ENCODE results near the gene ACP4. TPM values are rescaled to one million over a fixed set of nuclear protein-coding genes. Genes with fewer than 3 reads are reported as not detected.
"Not testable (repeated sequence)": the region's sequence is repeated elsewhere in the genome, so short reads cannot be mapped to it uniquely, and the experiment has no call there.

Gene ACP4
- total RNA-seq, 4 donors from 2014 or later: not detected

DNA sequence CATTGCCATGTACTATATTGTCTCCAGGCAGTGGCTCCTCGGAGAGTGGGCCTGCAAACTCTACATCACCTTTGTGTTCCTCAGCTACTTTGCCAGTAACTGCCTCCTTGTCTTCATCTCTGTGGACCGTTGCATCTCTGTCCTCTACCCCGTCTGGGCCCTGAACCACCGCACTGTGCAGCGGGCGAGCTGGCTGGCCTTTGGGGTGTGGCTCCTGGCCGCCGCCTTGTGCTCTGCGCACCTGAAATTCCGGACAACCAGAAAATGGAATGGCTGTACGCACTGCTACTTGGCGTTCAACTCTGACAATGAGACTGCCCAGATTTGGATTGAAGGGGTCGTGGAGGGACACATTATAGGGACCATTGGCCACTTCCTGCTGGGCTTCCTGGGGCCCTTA is 19.3 kb upstream of the ACP4 start:
- TF ChIP-seq, protein P1, sequence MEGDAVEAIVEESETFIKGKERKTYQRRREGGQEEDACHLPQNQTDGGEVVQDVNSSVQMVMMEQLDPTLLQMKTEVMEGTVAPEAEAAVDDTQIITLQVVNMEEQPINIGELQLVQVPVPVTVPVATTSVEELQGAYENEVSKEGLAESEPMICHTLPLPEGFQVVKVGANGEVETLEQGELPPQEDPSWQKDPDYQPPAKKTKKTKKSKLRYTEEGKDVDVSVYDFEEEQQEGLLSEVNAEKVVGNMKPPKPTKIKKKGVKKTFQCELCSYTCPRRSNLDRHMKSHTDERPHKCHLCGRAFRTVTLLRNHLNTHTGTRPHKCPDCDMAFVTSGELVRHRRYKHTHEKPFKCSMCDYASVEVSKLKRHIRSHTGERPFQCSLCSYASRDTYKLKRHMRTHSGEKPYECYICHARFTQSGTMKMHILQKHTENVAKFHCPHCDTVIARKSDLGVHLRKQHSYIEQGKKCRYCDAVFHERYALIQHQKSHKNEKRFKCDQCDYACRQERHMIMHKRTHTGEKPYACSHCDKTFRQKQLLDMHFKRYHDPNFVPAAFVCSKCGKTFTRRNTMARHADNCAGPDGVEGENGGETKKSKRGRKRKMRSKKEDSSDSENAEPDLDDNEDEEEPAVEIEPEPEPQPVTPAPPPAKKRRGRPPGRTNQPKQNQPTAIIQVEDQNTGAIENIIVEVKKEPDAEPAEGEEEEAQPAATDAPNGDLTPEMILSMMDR (IDR thresholded peaks at IDR 0.05 in 4 of 5, conservative IDR thresholded peaks at IDR 0.05 in 1 of 5): no peak
- TF ChIP-seq POLR2A (IDR thresholded peaks at IDR 0.05): no peak
- in situ Hi-C loops (cut with MboI; ENCODE audit: low sequenced_read_pairs in 4 of 4): no loop called here
- H3K27me3 ChIP-seq: peaks cover 0 to 12% (median 5%) of the 10 kb centered on the region in 3 donors
- H3K36me3 ChIP-seq: no peaks in the 10 kb centered on the region
- H3K27ac ChIP-seq: no peak overlapping the region
- no peaks in the 10 kb centered on the region for H3K4me1 ChIP-seq
- DNase-seq: no peak
- intact Hi-C loops (cut with DNase I; ENCODE audit: low total_unique reads): no loop called here
- no peak overlapping the region for H3K4me3 ChIP-seq
- no peaks in the 10 kb centered on the region for H3K9me3 ChIP-seq
- ATAC-seq: no peak

DNA sequence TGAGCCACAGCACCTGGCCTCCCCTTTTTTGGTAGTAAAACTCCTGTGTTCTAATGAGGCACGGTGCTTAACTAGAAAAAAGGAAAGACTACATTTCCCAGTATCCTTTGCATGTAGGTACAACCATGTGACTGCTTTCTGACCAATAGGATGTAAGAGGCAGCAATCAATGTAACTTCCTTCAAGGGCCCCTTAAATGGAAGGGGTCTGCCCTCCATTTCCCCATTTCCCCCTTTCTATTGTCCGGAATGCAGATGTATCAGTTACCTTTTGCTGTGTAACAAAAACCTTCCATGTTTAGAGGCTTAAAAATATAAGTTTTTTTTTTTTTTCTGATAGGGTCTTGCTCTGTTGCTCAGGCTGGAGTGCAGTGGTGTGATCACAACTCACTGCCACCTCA is 17.7 kb upstream of the ACP4 start:
- Histone ChIP-seq H3K27ac (no peak overlapping the region), H3K4me1 (no peaks in the 10 kb centered on the region), H3K9me3 (peaks cover 0 to 5% (median 0%) of the 10 kb centered on the region in 3 donors), H3K4me3 (no peak overlapping the region), H3K36me3 (no peaks in the 10 kb centered on the region), H3K27me3 (peaks cover 5 to 20% (median 16%) of the 10 kb centered on the region in 3 donors)
- ATAC-seq: no peak
- intact Hi-C loops (cut with DNase I; ENCODE audit: low total_unique reads) (no loop called here), in situ Hi-C loops (cut with MboI; ENCODE audit: low sequenced_read_pairs in 4 of 4) (no loop called here)
- DNase-seq: no peak
- no peak for TF ChIP-seq POLR2A (IDR thresholded peaks at IDR 0.05)
- TF ChIP-seq, protein P1 (IDR thresholded peaks at IDR 0.05 in 4 of 5, conservative IDR thresholded peaks at IDR 0.05 in 1 of 5): no peak

DNA sequence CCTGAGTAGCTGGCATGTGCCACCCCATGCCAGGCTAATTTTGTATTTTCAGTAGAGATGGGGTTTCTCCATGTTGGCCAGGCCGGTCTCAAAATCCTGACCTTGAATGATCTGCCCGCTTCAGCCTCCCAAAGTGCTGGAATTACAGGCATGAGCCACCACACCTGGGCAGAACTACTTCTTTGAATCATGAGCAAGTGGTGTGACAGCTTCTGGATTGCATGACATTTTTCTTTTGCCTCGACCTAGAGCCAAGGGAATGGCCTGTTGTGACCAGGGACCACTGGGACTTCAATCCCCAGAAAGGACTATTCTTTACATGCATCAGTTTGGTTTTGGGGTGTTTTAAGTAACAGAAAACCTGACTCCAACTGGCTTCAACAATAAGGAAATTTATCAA is 17.3 kb upstream of the ACP4 start:
- ATAC-seq; H3K9me3 ChIP-seq; intact Hi-C loops (cut with DNase I; ENCODE audit: low total_unique reads); H3K27ac ChIP-seq; H3K4me1 ChIP-seq; H3K4me3 ChIP-seq; H3K36me3 ChIP-seq; in situ Hi-C loops (cut with MboI; ENCODE audit: low sequenced_read_pairs in 4 of 4); DNase-seq: not testable (repeated sequence)
- H3K27me3 ChIP-seq: peaks cover 9 to 25% (median 21%) of the 10 kb centered on the region in 3 donors

DNA sequence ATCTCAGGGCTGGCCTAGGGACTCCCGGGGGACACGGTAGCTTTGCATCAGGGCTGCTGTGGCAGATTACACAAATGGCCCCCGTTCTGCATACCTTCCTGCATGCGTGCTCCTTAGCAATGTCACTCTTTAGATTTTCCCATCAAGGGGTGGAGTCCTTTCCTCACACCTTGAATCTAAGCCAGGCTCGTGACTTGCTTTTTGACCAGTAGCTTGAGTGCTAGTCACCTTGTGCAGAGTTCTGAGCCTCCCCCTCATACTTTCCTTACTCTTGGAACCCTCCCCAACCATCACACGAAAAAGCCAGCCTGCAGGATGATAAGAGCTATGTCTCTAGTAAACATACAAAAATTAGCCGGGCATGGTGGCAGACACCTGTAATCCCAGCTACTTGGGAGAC is 16.8 kb upstream of the ACP4 start:
- H3K27ac ChIP-seq; H3K36me3 ChIP-seq; H3K9me3 ChIP-seq; H3K4me3 ChIP-seq; ATAC-seq; H3K4me1 ChIP-seq; DNase-seq; intact Hi-C loops (cut with DNase I; ENCODE audit: low total_unique reads); in situ Hi-C loops (cut with MboI; ENCODE audit: low sequenced_read_pairs in 4 of 4): not testable (repeated sequence)
- peaks cover 14 to 30% (median 25%) of the 10 kb centered on the region in 3 donors for H3K27me3 ChIP-seq

DNA sequence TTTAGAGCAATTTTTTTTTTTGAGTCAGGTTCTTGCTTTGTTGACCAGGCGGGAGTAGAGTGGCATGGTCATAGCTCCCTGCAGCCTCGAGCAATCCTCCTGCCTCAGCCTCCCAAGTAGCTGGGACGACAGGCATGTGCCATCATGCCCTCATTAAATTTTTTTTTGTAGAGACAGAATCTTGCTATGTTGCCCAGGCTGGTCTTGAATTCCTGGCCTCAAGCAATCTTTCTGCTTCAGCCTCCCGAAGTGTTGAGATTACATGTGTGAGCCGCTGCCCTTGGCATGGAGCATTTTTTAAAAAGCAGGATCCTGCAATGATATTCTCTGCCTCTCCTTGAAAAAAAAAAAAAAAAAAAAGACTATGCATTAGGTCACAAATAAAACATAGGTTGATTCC is 14.1 kb upstream of the ACP4 start:
- H3K27ac ChIP-seq: no peak overlapping the region
- intact Hi-C loops (cut with DNase I; ENCODE audit: low total_unique reads): no loop called here
- H3K9me3 ChIP-seq: peaks cover 0 to 5% (median 0%) of the 10 kb centered on the region in 3 donors
- DNase-seq: no peak
- no peaks in the 10 kb centered on the region for H3K36me3 ChIP-seq
- TF ChIP-seq, protein P1 (IDR thresholded peaks at IDR 0.05 in 4 of 5, conservative IDR thresholded peaks at IDR 0.05 in 1 of 5): no peak
- no peak for TF ChIP-seq POLR2A (IDR thresholded peaks at IDR 0.05)
- in situ Hi-C loops (cut with MboI; ENCODE audit: low sequenced_read_pairs in 4 of 4): loop anchor here in 3 of 4 donors (25.0 kb wide), 1 partner anchor 239 kb away; no protein-coding TSS in a partner anchor
- H3K4me3 ChIP-seq: no peak overlapping the region
- no peaks in the 10 kb centered on the region for H3K4me1 ChIP-seq
- ATAC-seq: no peak
- peaks cover 40 to 54% (median 48%) of the 10 kb centered on the region in 3 donors for H3K27me3 ChIP-seq

DNA sequence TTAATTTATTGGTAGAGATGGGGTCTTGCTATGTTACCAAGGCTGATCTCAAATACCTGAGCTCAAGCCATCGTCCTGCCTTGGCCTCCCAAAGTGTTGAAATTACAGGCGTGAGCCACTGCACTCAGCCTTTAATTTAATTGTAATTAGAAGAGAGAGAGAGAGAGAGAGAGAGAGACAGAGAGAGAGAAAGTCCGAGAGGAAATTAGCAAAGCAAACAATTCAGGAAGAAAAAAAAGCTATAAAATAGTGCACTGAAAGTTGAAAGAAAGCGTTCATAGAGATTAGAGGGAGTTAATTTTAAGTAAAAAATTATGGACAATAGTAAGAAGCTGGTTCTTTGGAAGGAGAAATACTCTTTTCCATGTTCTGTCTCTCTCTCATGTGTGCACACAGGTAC is 13.0 kb upstream of the ACP4 start:
- H3K27me3 ChIP-seq: peaks cover 42 to 54% (median 52%) of the 10 kb centered on the region in 3 donors

More for the DNA sequence above, 13.0 kb upstream of the ACP4 start:
- H3K4me1 ChIP-seq: no peaks in the 10 kb centered on the region
- no peak overlapping the region for H3K27ac ChIP-seq
- H3K36me3 ChIP-seq: no peaks in the 10 kb centered on the region
- H3K4me3 ChIP-seq: peak overlapping the region in 1 of 4 donors; percentile 17
- DNase-seq (no peak), ATAC-seq (no peak)
- in situ Hi-C loops (cut with MboI; ENCODE audit: low sequenced_read_pairs in 4 of 4) (loop anchor here in 3 of 4 donors (25.0 kb wide), 1 partner anchor 240 kb away; no protein-coding TSS in a partner anchor), intact Hi-C loops (cut with DNase I; ENCODE audit: low total_unique reads) (no loop called here)
- TF ChIP-seq, protein P1 (IDR thresholded peaks at IDR 0.05 in 4 of 5, conservative IDR thresholded peaks at IDR 0.05 in 1 of 5): no peak
- no peak for TF ChIP-seq POLR2A (IDR thresholded peaks at IDR 0.05)
- peaks cover 0 to 5% (median 0%) of the 10 kb centered on the region in 3 donors for H3K9me3 ChIP-seq
